OCI-LY7 (cell line): ENCODE results near the gene CMTM7.

Experiments
- CTCF ChIP-seq: fragments of 200-600 bp; sonication (generic); conservative IDR thresholded peaks from 2 replicates; pipeline ENCODE4 v1.5.1; 2014; ENCODE audit warnings: mild to moderate bottlenecking, antibody characterized with exemption, low read length, moderate library complexity, mixed read lengths
- EZH2phosphoT487 ChIP-seq: fragments of 200-600 bp; sonication (generic); IDR thresholded peaks from 2 replicates; pipeline ENCODE4 v1.6.1; 2018; ENCODE audit warnings: low read depth, borderline replicate concordance, mild to moderate bottlenecking, mixed run types, antibody characterized with exemption, low read length, moderate library complexity, mixed read lengths

DNA sequence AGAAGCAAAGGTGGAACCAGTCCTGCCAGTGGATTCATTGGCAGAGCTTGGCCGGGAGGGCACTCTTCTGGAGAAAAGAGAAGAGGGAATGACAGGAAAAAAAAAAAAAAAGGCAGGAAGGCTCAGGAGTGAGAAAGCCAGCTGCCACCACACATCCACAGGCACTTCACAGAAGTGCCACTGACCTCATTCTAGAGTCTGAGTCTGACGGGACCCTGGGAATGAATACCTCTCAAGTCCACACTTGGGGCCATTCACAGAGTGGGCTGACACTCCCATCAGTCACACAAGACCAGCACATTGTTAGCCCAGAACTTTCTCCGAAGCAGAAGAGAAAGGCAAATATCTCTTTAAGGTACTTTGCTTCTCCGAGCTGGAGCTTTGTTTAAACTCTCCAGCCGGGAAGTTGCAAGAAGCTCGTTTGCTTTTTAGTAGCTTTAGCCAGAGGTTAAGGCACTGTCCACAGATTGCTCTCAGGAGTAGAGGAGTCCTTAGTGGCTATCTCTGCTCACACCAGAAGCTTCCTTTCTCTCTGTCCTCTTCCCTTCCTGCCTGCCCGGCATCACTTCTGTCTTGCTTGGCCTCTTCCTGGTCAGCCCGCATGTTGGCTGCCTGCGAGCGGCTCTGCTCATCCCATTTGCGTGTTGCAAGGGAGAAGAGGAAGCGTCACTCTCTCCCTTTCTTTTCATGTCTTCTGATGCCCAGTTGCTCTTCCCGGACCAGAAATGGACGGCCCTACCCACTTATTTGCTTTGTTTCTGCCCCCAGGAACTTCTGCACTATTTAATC lies 57.2 kb downstream of the CMTM7 start:
- no peak for TF ChIP-seq CTCF
- no peak for TF ChIP-seq EZH2phosphoT487
